Measurements from ENCODE around the gene PXK. TPM values are rescaled to one million over a fixed set of nuclear protein-coding genes. Genes with fewer than 3 reads are reported as not detected.

The PXK gene
- polyA plus RNA-seq, 3 donors = 31.5 to 54.0 (median 52.9) TPM

DNA sequence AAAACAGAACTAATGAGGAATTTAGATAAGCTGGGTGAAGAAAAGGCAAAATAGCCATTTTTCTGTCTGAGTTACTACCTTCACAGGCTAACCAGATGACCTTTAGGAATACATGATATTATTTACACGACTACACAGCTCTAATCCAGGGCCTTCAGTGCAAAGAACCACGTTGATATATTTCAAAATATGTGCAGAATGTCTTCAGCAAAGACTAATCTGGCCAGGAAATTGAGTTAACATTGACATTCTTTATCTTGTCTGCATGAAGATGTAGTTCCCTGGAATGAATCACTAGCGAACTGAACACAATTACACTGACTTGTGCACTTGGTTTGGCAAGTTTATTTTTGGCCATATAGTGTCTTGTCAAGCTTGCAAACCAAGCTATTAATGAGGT is 59.5 kb downstream of the PXK start:
- H3K27ac ChIP-seq (ENCODE audit: low read depth in 1 of 2, low read length in 2 of 2) = no peak overlapping the region
- H3K27ac Mint-ChIP-seq = no peak overlapping the region
- peaks cover 17% of the 10 kb centered on the region for H3K4me1 Mint-ChIP-seq
- H3K36me3 Mint-ChIP-seq = peaks cover 64 to 80% of the 10 kb centered on the region in 2 donors
- H3K4me3 Mint-ChIP-seq = no peak overlapping the region
- H2AFZ ChIP-seq (ENCODE audit: insufficient read depth, low read depth, low read length, poor library complexity, severe bottlenecking) = no peak overlapping the region
- 72% methylated on average over 3 of the region's 3 CpGs for WGBS (ENCODE audit: insufficient coverage)
- peaks cover 7% of the 10 kb centered on the region for H3K79me2 ChIP-seq (ENCODE audit: insufficient read depth, low read length)
- H3K36me3 ChIP-seq (replicated peaks in 1 of 2; ENCODE audit: control insufficient read depth in 1 of 2, insufficient read depth in 2 of 2, low read length in 2 of 2) = peaks cover 53 to 89% of the 10 kb centered on the region in 2 donors
- no peaks in the 10 kb centered on the region for H3K27me3 ChIP-seq (ENCODE audit: control insufficient read depth in 2 of 2, insufficient read depth in 2 of 2, low read length in 2 of 2)
- no peak for TF ChIP-seq CTCF (IDR thresholded peaks at IDR 0.05)
- H3K4me1 ChIP-seq (ENCODE audit: control insufficient read depth in 1 of 2, insufficient read depth in 2 of 2, low read length in 2 of 2) = peaks cover 3 to 5% of the 10 kb centered on the region in 2 donors
- no peaks in the 10 kb centered on the region for H3K9me3 ChIP-seq (replicated peaks in 1 of 2; ENCODE audit: control insufficient read depth in 1 of 2, insufficient read depth in 1 of 2, low read length in 2 of 2)
- no peak overlapping the region for H3K9ac ChIP-seq (ENCODE audit: insufficient read depth, low read length, poor library complexity, severe bottlenecking)
- H3K4me2 ChIP-seq (replicated peaks; ENCODE audit: extremely low read depth, low read length, poor library complexity, severe bottlenecking) = no peak overlapping the region
- H3K4me3 ChIP-seq (replicated peaks in 1 of 3; ENCODE audit: low read depth in 2 of 3, low read length in 3 of 3) = no peak overlapping the region
- H3K9me3 Mint-ChIP-seq = peaks cover 0 to 2% (median 0%) of the 10 kb centered on the region in 7 donors
- peaks cover 9% of the 10 kb centered on the region for H4K20me1 ChIP-seq (ENCODE audit: insufficient read depth, low read length)
- no peak for DNase-seq
- intact Hi-C loops (cut with micrococcal nuclease) = no loop called here
- H3K27me3 Mint-ChIP-seq (ENCODE audit: low read depth in 3 of 3) = no peaks in the 10 kb centered on the region

DNA sequence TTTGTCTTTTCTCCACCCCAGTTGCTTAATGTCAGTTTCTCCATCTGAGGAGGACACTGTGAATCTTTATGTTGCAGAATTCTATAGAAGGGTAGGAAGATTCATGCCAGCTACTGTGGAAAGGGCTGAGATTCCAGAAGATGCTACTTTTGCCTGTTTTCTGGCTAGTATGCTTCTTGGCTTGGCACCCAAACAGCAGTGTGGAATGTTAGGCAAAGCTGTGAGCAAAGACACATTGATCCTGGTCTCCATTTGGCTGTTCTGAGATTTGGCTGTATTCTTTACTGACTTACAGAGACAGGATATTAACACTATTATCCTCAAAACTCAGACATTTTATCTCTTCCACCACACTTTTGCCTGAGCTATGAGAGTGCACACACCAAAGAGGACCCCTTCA is 61.6 kb downstream of the PXK start:
- Histone ChIP-seq H4K20me1 (ENCODE audit: insufficient read depth, low read length) (no peaks in the 10 kb centered on the region), H3K27me3 (ENCODE audit: control insufficient read depth in 2 of 2, insufficient read depth in 2 of 2, low read length in 2 of 2) (no peaks in the 10 kb centered on the region), H3K4me1 (ENCODE audit: control insufficient read depth in 1 of 2, insufficient read depth in 2 of 2, low read length in 2 of 2) (no peaks in the 10 kb centered on the region), H3K27ac (ENCODE audit: low read depth in 1 of 2, low read length in 2 of 2) (no peak overlapping the region), H3K36me3 (replicated peaks in 1 of 2; ENCODE audit: control insufficient read depth in 1 of 2, insufficient read depth in 2 of 2, low read length in 2 of 2) (peaks cover 73 to 91% of the 10 kb centered on the region in 2 donors), H3K4me2 (replicated peaks; ENCODE audit: extremely low read depth, low read length, poor library complexity, severe bottlenecking) (no peak overlapping the region), H3K4me3 (replicated peaks in 1 of 3; ENCODE audit: low read depth in 2 of 3, low read length in 3 of 3) (no peak overlapping the region), H3K79me2 (ENCODE audit: insufficient read depth, low read length) (no peaks in the 10 kb centered on the region), H3K9me3 (replicated peaks in 1 of 2; ENCODE audit: control insufficient read depth in 1 of 2, insufficient read depth in 1 of 2, low read length in 2 of 2) (no peaks in the 10 kb centered on the region), H2AFZ (ENCODE audit: insufficient read depth, low read depth, low read length, poor library complexity, severe bottlenecking) (no peak overlapping the region), H3K9ac (ENCODE audit: insufficient read depth, low read length, poor library complexity, severe bottlenecking) (no peak overlapping the region)
- TF ChIP-seq CTCF (IDR thresholded peaks at IDR 0.05) = no peak
- Mint-ChIP-seq H3K36me3 (peaks cover 75 to 88% of the 10 kb centered on the region in 2 donors), H3K4me1 (no peaks in the 10 kb centered on the region), H3K27me3 (ENCODE audit: low read depth in 3 of 3) (no peaks in the 10 kb centered on the region), H3K4me3 (no peak overlapping the region), H3K9me3 (peaks cover 0 to 2% (median 0%) of the 10 kb centered on the region in 7 donors), H3K27ac (peak overlapping the region in 3 of 7 donors; percentile 6 to 70 (median 20))
- intact Hi-C loops (cut with micrococcal nuclease) = no loop called here
- DNase-seq = no peak
